ENCODE data around the gene GEMIN7. TPM values are rescaled to one million over a fixed set of nuclear protein-coding genes. Genes with fewer than 3 reads are reported as not detected.
A peak's percentile ranks its signal among the peaks of the same experiment; 100 is the strongest.

Gene GEMIN7
- total and polyA plus RNA-seq, 2 of the 4 experiments (the other 2 are of a cell fraction), result 27.2 to 53.0 TPM

DNA sequence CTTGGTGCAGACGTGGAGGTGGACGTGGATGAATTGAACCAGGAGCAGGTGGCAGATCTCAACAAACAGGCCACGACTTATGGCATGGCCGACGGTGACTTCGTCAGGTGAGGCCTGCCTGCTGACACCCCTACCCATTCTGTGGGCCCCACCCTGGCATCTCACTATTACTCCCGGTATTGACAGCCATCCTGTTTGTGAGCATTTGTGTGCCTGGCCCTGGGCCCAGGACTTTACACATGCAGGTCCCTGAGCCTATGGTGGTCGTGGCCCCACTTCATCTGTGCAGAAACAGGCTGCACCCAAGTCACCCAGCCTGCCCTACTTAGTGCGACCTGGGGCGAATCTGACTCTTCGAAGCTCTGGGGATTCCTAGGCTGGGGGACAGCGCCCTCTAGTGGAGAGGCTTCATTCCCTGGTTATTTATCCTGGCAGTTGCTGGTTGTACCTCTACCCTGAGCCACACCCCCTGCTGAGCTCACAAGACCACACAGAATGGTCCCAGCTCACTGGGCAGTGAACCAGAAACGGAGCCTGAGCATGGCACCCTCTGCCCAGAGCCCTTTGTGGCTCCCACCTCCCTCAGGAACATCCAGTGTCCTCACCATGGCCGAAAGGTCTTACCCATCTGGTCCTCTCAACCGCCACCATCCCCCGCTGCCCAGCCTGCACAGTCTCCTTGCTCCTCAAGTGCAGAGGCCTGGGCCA is 19.6 kb upstream of the GEMIN7 start:
- in situ Hi-C loops (cut with MboI; ENCODE audit: low sequenced_read_pairs), result no loop called here
- Histone ChIP-seq H2BK5ac (ENCODE audit: low read depth, low read length, poor library complexity, severe bottlenecking) (no peak overlapping the region), H3K56ac (ENCODE audit: extremely low read depth, insufficient read depth, low read length) (no peak overlapping the region), H3K79me1 (ENCODE audit: low read depth in 1 of 2, low read length in 2 of 2) (peaks cover 16 to 35% of the 10 kb centered on the region in 2 experiments), H2AK5ac (ENCODE audit: low read depth, low read length) (no peak overlapping the region), H4K91ac (ENCODE audit: insufficient read depth, low read depth, low read length) (no peak overlapping the region), H2BK120ac (ENCODE audit: low read depth, low read length) (no peak overlapping the region), H3K9me3 (ENCODE audit: control insufficient read depth, insufficient read depth, low read length) (no peaks in the 10 kb centered on the region), H3K4me3 (ENCODE audit: insufficient read depth, low read depth, low read length) (no peak overlapping the region), H3K4ac (ENCODE audit: low read depth, low read length) (no peak overlapping the region), H4K5ac (ENCODE audit: low read depth, low read length) (no peak overlapping the region), H3K4me1 (ENCODE audit: control insufficient read depth, insufficient read depth, low read length) (no peaks in the 10 kb centered on the region), H3K4me2 (ENCODE audit: low read depth, low read length) (no peak overlapping the region), H3K27ac (ENCODE audit: insufficient read depth, low read length) (no peak overlapping the region), H3K23ac (ENCODE audit: low read depth, low read length) (no peak overlapping the region), H2AFZ (replicated peaks; ENCODE audit: low read length, poor library complexity) (no peak overlapping the region), H3K18ac (ENCODE audit: low read depth, low read length) (no peak overlapping the region), H3K9me1 (ENCODE audit: insufficient read depth, low read length) (peaks cover 1% of the 10 kb centered on the region; the same call in 1 of the 2 replicates), H3K9ac (ENCODE audit: low read depth, low read length) (no peak overlapping the region), H3K36me3 (ENCODE audit: control insufficient read depth, insufficient read depth, low read length) (peaks cover 81% of the 10 kb centered on the region), H3K27me3 (ENCODE audit: control insufficient read depth, insufficient read depth, low read length) (no peaks in the 10 kb centered on the region), H4K8ac (ENCODE audit: low read depth in 2 of 2, low read length in 2 of 2) (no peak overlapping the region), H2AK9ac (replicated peaks; ENCODE audit: low read depth, low read length, poor library complexity) (peak overlapping the region; percentile 50), H2BK15ac (ENCODE audit: low read depth, low read length) (no peak overlapping the region), H4K20me1 (ENCODE audit: insufficient read depth, low read length) (peaks cover 36% of the 10 kb centered on the region), H3K14ac (replicated peaks; ENCODE audit: low read depth, low read length) (no peak overlapping the region), H2BK20ac (ENCODE audit: low read depth, low read length) (no peak overlapping the region)
- ChIA-PET CTCF (interaction anchor here (0.6 to 1.4 kb wide), 8 partner anchors 9 to 151 kb away, joined by 3 to 5 read pairs (median 3); no protein-coding TSS in a partner anchor), POLR2A (ENCODE audit: unreplicated experiment) (interaction anchor here (1.0 kb wide), 1 partner anchor 21 kb away, joined by 4 read pairs; the partner anchor contains the start of gene CLASRP)
- TF ChIP-seq RAD21 (IDR thresholded peaks at IDR 0.05; ENCODE audit: low read length) (peak; percentile 77), BHLHE40 (IDR thresholded peaks at IDR 0.05; ENCODE audit: low read depth, low read length) (no peak), SMC3 (IDR thresholded peaks at IDR 0.05; ENCODE audit: low read depth, low read length) (peak; percentile 59), CHD1 (IDR thresholded peaks at IDR 0.05; ENCODE audit: low read depth, low read length) (no peak), MXI1 (IDR thresholded peaks at IDR 0.05; ENCODE audit: borderline replicate concordance, low read depth, low read length) (no peak), ELK1 (IDR thresholded peaks at IDR 0.05; ENCODE audit: borderline replicate concordance, low read depth, low read length) (no peak), USF2 (IDR thresholded peaks at IDR 0.05; ENCODE audit: low read depth, low read length) (no peak), RFX5 (IDR thresholded peaks at IDR 0.05; ENCODE audit: low read depth, low read length) (no peak), RCOR1 (IDR thresholded peaks at IDR 0.05; ENCODE audit: insufficient replicate concordance, low read length) (no peak), POLR2A (IDR thresholded peaks at IDR 0.05; ENCODE audit: low read depth, low read length) (no peak)
- TF ChIP-seq, protein P1, sequence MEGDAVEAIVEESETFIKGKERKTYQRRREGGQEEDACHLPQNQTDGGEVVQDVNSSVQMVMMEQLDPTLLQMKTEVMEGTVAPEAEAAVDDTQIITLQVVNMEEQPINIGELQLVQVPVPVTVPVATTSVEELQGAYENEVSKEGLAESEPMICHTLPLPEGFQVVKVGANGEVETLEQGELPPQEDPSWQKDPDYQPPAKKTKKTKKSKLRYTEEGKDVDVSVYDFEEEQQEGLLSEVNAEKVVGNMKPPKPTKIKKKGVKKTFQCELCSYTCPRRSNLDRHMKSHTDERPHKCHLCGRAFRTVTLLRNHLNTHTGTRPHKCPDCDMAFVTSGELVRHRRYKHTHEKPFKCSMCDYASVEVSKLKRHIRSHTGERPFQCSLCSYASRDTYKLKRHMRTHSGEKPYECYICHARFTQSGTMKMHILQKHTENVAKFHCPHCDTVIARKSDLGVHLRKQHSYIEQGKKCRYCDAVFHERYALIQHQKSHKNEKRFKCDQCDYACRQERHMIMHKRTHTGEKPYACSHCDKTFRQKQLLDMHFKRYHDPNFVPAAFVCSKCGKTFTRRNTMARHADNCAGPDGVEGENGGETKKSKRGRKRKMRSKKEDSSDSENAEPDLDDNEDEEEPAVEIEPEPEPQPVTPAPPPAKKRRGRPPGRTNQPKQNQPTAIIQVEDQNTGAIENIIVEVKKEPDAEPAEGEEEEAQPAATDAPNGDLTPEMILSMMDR (conservative IDR thresholded peaks at IDR 0.05; ENCODE audit: low read depth, low read length), result peak; percentile 81
- peak; percentile 69 for DNase-seq
- ATAC-seq (ENCODE audit: low read depth), result peak; percentile 86
- BruUV-seq (replicated peaks), result no TSS peak
- 88% methylated on average over 5 of the region's 16 CpGs; no CpG with 5 or more reads in 1 of the 2 experiments for WGBS, 2 experiments (ENCODE audit: extremely low coverage in 2 of 2, insufficient read length in 1 of 2)
- intact Hi-C loops (cut with micrococcal nuclease), result loop anchor here (1.0 to 2.0 kb wide), 2 partner anchors 42 to 157 kb away; no protein-coding TSS in a partner anchor
- dilution Hi-C loops (cut with HindIII; ENCODE audit: low sequenced_read_pairs, unreplicated experiment), result no loop called here
